Body of pancreas (tissue), 4 donors: Measurements from ENCODE around the gene PKNOX2. TPM values are rescaled to one million over a fixed set of nuclear protein-coding genes. Genes with fewer than 3 reads are reported as not detected.

Source experiments
- ATAC-seq: fragments of 150-250 bp; one replicate; pipeline ENCODE4 v1.9.1; 2016
- DNase-seq, 4 donors: peaks; one replicate each; pipeline ENCODE4 v3.0.0-alpha.2; 2019
- H3K27ac ChIP-seq, 4 donors: fragments of 200-600 bp; sonication (generic); 1 replicate in 3 of 4; 2 replicates in 1 of 4; pipeline versions ENCODE4 v1.5.1 to v1.6.1; 2016 to 2019; ENCODE audit warnings: mild to moderate bottlenecking in 1 of 4, mixed read lengths in 1 of 4, moderate library complexity in 1 of 4
- H3K27me3 ChIP-seq, 2 donors: fragments of 200-600 bp; sonication (generic); one replicate each; pipeline ENCODE4 v1.6.0; 2016; ENCODE audit warnings: mild to moderate bottlenecking in 1 of 2
- H3K36me3 ChIP-seq, 2 donors: fragments of 200-600 bp; sonication (generic); replicated peaks in 1 of 2; 2 replicates each; pipeline ENCODE4 v1.5.1; 2016; ENCODE audit warnings: low read depth in 2 of 2; ENCODE audit not compliant: insufficient read depth in 1 of 2
- H3K4me1 ChIP-seq: fragments of 200-600 bp; sonication (generic); one replicate; pipeline ENCODE4 v1.6.0; 2016
- H3K4me3 ChIP-seq, 2 donors: fragments of 200-600 bp; sonication (generic); 1 replicate in 1 of 2; 2 replicates in 1 of 2; pipeline ENCODE4 v1.5.1; 2016 to 2019
- H3K9me3 ChIP-seq, 3 donors: fragments of 200-600 bp; sonication (generic); 1 replicate in 2 of 3; 2 replicates in 1 of 3; pipeline ENCODE4 v1.5.1; 2016
- CTCF ChIP-seq, 7 experiments: fragments of 450-650 bp in 4 of 7; fragments of 200-600 bp in 3 of 7; sonication (generic) in 3 of 7; IDR thresholded peaks; one replicate each; pipeline ENCODE4 v1.5.1; 2016 to 2019; ENCODE audit warnings: antibody characterized with exemption in 7 of 7
- POLR2A ChIP-seq, 3 donors: fragments of 450-650 bp; IDR thresholded peaks; one replicate each; pipeline ENCODE4 v1.6.1; 2016; ENCODE audit warnings: antibody characterized with exemption in 3 of 3, mild to moderate bottlenecking in 2 of 3
- WGBS, 2 donors: methylation state at CpG; one replicate each; pipeline ENCODE4 v1.1.5; 2017; 5-methylcytosine and 5-hydroxymethylcytosine counted together
- intact Hi-C: fragments of 100-400 bp; cut with DNase I; formaldehyde crosslinking; loops from one replicate; pipeline ENCODE4 v1.15.1; 2023
- total RNA-seq, 2 donors: library from RNA; depleted of rRNA; stranded (reverse); fragments of >200 nt; gene quantifications; one replicate each; pipeline ENCODE4 v1.1.0, GENCODE V29; 2016

The PKNOX2 gene
- total RNA-seq, 2 donors from 2014 or later = 4.2 to 4.9 TPM

- TF ChIP-seq CTCF (IDR thresholded peaks at IDR 0.05) (no peak), POLR2A (IDR thresholded peaks at IDR 0.05) (no peak)
- intact Hi-C loops = no loop called here
- Histone ChIP-seq H3K27me3 (no peaks in the 10 kb centered on the region), H3K9me3 (no peaks in the 10 kb centered on the region), H3K36me3 (no peaks in the 10 kb centered on the region), H3K27ac (no peak overlapping the region), H3K4me3 (no peak overlapping the region), H3K4me1 (peaks cover under 1% of the 10 kb centered on the region)
- no peak for DNase-seq
- WGBS, 2 donors = 84 to 86% methylated on average over 6 of the region's 6 CpGs
- ATAC-seq = no peak
These were observed 127.5 kb downstream of the PKNOX2 start for GRCh38 chr11:125292100-125292499.

GRCh38 chr11:125293596-125293995, 129.0 kb downstream of the PKNOX2 start:
- Histone ChIP-seq H3K4me1 (no peaks in the 10 kb centered on the region), H3K36me3 (no peaks in the 10 kb centered on the region), H3K4me3 (no peak overlapping the region), H3K27ac (no peak overlapping the region), H3K27me3 (no peaks in the 10 kb centered on the region), H3K9me3 (no peaks in the 10 kb centered on the region)
- no peak for DNase-seq
- no peak for ATAC-seq
- WGBS, 2 donors = 90 to 93% methylated on average over 5 of the region's 5 CpGs
- TF ChIP-seq CTCF (IDR thresholded peaks at IDR 0.05) = no peak
- TF ChIP-seq POLR2A (IDR thresholded peaks at IDR 0.05) = no peak
- intact Hi-C loops = no loop called here

- intact Hi-C loops = no loop called here
- Histone ChIP-seq H3K9me3 (no peaks in the 10 kb centered on the region), H3K27me3 (no peaks in the 10 kb centered on the region), H3K4me1 (peaks cover under 1% of the 10 kb centered on the region), H3K27ac (no peak overlapping the region), H3K4me3 (no peak overlapping the region), H3K36me3 (no peaks in the 10 kb centered on the region)
- TF ChIP-seq CTCF (IDR thresholded peaks at IDR 0.05) = no peak
- no peak for ATAC-seq
- no peak for DNase-seq
- 81 to 84% methylated on average over 6 of the region's 6 CpGs for WGBS, 2 donors
These were observed 131.4 kb downstream of the PKNOX2 start for GRCh38 chr11:125295931-125296330.

GRCh38 chr11:125297346-125297915, 132.9 kb downstream of the PKNOX2 start:
- Histone ChIP-seq H3K4me3 (no peak overlapping the region), H3K4me1 (peaks cover 10% of the 10 kb centered on the region), H3K9me3 (no peaks in the 10 kb centered on the region), H3K27ac (no peak overlapping the region), H3K27me3 (no peaks in the 10 kb centered on the region), H3K36me3 (no peaks in the 10 kb centered on the region)
- intact Hi-C loops = no loop called here
- ATAC-seq (no peak), DNase-seq (no peak)
- 81 to 85% methylated on average over 7 of the region's 7 CpGs for WGBS, 2 donors
- no peak for TF ChIP-seq CTCF (IDR thresholded peaks at IDR 0.05)
- TF ChIP-seq POLR2A (IDR thresholded peaks at IDR 0.05) = no peak

- Histone ChIP-seq H3K4me1 (peaks cover 10% of the 10 kb centered on the region), H3K4me3 (no peak overlapping the region), H3K27ac (no peak overlapping the region), H3K36me3 (no peaks in the 10 kb centered on the region), H3K27me3 (no peaks in the 10 kb centered on the region), H3K9me3 (no peaks in the 10 kb centered on the region)
- intact Hi-C loops = no loop called here
- DNase-seq (no peak), ATAC-seq (no peak)
- WGBS, 2 donors = 92 to 96% methylated on average over 8 of the region's 8 CpGs
- TF ChIP-seq CTCF (IDR thresholded peaks at IDR 0.05) (no peak), POLR2A (IDR thresholded peaks at IDR 0.05) (no peak)
These were observed 134.6 kb downstream of the PKNOX2 start for GRCh38 chr11:125299061-125299615.
